Hematopoietic multipotent progenitor cell treated with erythropoietin and hydrocortisone succinate and interleukin-3 and kit ligand, for 15 days (in vitro differentiated cells): ENCODE measurements around the gene ALDH4A1.
A peak's percentile ranks its signal among the peaks of the same experiment; 100 is the strongest.
"Not testable (repeated sequence)": the region's sequence is repeated elsewhere in the genome, so short reads cannot be mapped to it uniquely, and the experiment has no call there.

Experiments used
- DNase-seq: peaks from one replicate; pipeline ENCODE4 v3.0.0-alpha.2; 2015; ENCODE audit warnings: low spot score

The ALDH4A1 gene

DNA sequence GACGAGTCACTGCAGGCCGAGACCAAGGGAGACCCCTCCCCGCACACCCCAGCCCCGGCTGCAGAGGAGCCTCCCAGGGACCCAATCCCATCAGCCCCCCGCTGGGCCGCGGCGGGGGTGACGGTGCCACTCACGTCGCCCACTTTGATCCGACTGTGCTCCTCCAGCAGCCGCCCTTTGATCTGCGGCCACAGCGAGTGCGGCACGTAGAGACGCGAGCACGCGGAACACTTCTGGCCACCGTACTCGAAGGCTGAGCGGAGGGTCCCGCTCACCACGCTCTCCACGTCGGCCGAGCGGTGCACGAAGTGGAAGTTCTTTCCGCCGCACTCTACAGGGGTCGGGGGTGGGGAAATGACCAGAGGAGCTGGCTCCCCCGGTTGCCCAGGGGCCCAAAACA lies 25.1 kb downstream of the ALDH4A1 start:
- DNase-seq, result no peak

DNA sequence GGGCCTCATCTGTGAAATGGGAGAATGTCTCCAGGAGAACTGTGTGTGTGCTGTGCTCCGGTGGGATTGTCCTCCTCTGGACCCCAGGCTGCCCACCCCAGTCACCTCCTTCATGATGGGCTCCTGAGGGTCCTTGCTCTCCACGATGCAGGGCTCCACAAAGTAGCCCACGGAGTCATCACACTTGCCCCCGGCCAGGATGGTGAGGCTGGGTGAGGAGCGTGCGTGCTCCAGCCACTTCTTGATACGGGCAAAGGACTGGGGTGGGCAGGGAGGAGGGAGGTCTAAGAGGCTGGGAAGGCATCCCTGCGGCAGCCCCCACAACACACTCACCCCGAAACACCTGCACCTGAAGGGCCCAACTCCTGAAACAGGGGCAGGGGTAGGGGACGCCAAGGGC lies 26.1 kb downstream of the ALDH4A1 start:
- DNase-seq, result no peak

DNA sequence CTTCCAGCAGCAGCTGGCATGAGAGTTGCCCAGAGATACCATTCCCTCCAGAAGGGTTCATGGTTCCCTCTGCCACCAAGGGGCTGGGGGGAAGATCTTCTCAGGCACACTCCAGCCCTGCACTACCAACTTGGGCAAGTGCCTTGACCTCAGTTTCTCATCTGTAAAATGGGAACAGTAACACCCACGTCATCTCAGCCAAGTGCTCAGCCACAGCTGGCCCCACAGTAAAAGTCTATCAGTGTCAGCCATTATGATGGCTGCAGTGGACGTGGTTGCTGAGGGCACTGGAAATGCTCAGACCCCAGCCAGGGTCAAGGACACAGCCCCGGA lies 26.6 kb downstream of the ALDH4A1 start:
- DNase-seq, result no peak

DNA sequence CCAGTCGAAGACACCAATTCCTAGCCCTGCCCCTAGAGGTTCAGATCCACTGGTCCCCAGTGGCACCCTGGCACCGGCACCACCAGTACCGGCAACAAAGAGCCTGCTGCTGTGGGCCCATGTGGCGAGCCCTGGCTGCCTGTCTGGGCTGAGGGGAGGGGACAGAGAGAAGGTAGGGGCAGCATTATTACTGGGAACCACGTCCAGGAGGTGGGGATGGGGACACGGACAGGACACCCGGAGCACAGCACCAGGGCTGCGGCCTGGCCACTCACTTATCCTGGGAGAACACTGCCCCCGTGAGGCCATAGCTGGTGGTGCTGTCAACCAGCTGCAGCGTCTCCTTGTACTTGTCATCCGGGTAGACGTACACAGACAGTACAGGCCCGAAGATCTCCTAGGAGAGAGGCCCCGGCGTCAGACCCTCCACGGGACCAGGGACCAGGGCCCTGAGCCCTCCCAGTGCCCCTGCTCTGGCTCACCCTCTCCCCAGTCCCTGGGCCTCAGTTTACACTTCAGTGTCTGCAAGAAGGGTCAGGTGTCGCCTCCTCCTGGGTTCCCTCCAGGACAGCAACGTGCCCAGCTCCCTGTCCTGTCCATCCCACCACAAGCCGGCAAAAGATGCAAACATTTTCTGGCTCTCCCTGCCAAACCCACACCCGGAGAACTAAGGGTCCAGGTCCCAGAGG lies 27.1 kb downstream of the ALDH4A1 start:
- DNase-seq, result peak; percentile 65

DNA sequence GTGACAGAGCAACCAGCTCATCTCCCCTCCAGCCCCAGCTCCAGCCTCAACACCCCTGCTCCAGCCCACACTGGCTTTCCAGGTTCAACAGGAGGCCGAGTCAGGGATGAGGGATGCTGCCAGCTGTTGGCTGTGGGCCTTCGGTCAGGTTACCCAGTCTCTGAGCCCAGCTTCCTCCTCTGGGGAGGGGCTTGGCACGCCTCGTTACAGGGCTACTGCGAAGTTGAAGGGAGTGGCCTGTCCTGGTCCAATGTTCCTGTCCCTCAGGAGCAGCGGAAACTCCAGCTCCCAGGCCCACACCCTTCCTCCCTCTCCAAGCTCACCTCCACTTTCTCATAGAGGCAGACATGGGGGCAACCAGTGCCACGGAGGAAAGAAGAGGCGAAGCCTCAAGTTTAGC lies 27.8 kb downstream of the ALDH4A1 start:
- DNase-seq, result no peak

DNA sequence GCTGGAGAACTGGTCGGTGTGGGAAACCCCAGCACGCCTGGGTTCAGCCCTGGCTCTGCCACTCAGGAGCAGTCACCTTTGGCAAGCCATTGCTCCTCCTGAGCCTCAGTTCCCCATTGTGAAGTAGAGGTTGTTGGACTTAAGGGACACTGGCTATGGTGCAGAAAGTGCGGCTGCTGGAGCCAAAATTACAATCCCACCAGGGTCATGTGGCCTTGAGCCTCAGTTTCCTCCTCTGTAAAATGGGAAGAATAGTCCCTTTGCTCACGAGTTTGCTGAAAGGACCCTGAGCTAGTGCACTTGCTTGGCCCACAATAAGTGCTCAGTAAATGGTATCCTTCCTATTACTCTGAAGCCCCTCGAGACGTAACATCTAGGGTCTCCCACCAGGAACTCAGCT lies 28.3 kb downstream of the ALDH4A1 start:
- DNase-seq, result no peak

DNA sequence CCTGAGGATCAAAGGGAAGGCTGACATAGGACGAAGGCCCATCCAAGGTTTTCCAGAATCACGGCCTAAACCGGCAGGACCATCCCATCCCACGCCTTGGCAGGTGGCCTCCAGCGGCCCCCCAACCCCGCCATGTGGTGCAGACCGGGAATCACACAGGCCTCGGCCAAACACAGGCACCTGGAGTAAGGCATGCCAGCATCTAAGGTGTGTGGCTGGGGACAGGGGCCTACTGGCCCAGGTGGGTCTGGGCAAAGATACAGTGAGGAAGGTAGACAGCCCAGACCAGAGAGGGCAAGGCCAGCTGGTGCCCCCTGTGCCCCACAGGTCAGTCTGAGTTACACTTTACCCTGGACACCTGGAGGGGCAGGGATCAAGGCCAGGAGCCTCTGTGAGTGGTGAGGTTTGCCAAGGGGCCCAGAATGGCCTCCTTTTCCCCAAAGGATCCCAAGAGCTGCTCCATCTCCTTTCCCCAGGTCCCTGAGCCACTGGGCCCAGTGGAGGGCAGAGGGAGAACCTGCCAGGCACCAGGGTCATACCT lies 30.2 kb downstream of the ALDH4A1 start:
- DNase-seq, result no peak

DNA sequence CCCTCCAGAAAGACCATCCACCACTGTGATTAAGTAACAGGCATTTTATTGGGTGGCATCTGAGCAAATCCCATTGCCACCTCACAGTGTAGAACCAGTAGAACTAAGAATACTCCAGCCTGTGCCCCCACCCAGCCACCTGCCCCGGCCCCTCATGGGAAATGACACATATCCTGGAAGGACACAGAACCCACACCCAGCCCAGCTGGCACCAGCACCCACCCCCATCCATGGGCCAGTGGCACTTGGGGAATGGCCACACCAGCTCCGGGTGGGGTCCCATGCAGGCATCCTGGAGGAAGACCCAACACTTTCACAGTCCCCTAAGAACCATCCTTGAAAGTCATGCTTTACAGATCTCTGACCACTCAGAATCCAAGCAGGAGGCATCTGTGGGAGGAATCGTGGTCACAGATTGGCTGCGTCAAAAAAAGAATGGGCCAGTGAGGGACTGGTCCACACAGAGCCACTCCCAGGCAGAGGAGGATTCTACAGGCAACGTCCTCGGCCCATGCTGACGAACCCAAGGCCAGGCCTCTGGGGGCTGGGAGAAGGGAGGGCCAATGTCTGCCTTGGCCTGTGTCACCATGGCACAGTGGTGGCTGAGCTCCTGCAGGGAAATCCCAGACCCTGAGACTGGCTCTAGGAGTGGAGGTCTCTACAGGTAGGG lies 30.8 kb downstream of the ALDH4A1 start:
- DNase-seq, result no peak

DNA sequence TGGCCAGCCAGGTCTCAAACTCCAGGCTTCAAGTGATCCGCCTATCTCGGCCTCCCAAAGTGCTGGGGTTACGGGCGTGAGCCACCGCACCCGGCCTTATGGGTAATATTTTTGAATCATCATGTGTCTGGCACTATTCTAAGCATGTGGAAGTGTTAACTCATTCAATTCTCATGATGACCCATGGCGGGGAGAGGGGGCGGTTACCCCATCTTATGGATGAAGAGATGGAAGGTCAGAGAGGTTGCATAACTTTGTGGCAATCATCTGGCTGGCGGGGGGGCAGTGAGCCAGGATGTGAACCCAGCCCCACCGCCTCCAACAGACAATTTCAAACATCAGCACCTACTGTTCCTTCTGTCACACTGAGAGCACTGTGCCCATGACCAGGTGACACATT lies 31.4 kb downstream of the ALDH4A1 start:
- no peak for DNase-seq

DNA sequence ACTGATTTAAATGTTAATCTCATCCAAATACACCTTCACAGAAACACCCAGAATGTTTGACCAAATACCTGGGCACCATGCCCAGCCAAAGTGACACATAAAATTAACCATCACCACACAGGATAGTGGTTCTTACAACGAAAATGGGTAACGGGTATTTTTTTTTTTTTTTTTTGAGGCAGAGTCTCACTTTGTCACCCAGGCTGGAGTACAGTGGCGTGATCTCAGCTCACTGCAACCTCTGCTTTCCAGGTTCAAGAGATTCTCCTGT lies 31.8 kb downstream of the ALDH4A1 start:
- not testable (repeated sequence) for DNase-seq

DNA sequence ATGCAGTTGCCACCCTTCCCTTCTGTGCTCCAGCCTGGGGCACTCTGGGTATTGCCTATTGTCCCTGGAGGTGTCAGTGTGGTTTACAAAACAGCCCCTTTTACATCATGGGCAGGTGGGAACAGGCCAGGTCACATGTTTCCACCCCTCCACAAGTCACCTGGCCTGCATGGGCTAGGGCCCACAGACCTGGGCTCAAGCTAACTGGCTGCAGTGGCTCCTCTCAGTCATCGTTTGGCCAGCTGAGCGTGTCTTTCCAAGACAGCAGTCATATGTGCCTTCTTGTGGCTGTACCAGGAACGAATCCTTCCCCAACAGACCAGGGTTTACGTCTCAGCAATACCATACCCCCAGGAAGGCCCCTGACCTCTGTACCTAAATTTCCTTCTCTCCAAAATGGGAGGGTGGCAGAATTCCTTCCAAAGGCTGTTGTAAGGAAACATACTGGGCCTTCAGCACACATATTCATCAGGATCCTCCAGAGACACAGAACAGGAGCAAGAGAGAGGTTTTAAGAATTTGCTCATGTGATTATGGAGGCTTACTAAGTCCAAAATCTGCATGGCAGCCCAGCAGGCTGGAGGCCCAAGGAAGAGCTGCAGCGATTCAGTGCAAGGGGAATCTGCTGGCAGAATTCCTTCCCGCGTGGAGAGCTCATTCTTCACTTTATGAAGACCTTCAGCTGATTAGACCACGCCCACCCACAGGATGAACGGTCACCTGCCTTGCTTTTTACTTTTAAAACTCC lies 32.3 kb downstream of the ALDH4A1 start:
- no peak for DNase-seq

DNA sequence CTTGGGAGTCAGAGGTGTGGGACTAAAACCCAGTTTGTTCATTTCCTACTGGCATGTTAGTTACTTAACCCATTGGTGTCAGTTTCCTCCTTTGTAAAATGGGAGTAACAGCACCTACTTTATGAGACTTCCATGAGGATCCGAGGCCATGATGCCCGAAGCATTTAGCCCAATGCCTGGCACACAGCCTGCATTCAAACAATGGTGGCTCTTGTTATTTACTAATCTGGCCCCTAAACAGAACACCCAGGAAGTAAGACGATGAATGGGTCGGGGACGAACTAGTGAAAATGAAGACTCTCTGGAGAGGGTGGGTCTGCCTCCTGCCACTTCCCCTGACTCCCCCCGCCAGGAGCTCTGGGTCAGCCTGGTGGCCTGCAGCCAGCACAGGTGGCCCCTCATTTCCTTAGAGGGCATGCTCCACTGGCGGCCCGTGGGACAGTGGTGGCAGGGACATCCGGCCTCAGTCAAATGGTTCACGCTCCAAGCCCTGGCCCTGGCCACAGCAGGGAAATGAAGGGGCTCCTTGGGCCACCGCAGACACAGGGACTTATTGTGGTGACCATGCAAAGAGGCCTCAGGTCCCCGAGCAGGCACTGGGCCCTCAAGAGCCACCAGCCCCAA lies 33.4 kb downstream of the ALDH4A1 start:
- no peak for DNase-seq

DNA sequence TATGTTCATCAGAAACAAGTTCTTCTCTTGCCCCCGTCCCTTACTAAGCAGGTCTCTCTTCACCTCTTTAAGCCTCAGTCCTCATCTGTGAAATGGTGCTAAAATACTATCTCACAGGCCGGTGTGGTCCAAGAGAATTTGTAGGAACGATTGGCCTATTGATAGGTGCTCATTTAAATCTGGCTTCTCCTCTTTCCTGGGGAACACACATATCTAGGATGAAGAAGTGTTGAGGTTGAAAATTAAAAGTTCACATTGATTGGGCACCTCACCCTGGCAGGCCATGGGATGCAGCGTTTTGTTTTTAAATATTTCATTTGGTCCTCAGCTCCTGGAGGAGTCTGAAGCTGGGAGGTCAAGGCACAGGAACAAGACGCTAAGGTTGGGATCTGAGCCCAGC lies 34.0 kb downstream of the ALDH4A1 start:
- DNase-seq, result no peak

DNA sequence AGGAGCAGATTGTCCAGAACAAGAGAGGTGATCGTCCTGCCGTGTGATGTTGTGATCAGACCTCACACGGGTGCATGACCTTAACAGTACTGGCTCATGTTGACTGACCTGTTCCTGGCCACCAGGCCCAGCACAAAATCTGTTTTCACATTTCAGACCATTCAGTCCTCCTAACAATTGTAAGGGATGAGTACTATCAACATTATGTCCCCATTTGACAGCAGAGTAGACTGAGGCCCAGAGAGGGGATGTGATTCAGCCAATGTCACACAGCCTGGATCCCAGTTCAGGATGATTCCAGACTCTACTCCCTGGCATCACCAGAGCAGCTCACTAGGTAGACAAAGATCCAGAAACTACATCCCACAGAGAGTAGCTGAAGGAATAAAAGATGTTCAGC lies 35.5 kb downstream of the ALDH4A1 start:
- no peak for DNase-seq

DNA sequence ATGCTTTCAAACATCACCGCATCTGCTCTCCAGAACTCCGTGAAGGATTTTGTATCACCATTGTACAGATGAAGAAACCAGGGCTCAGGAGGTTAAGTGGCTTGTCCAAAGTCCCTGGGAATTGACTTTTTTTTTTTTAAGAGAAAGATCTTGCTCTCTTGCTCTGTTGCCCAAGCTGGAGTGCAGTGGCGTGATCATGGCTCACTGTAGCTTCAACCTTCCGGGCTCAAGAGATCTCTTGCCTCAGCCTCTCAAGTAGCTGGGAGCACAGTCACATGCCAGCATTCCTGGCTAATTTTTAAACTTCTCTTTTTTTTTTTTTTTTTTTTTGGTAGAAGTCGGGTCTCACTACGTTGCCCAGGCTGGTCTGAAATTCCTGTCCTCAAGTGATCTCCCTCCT lies 36.0 kb downstream of the ALDH4A1 start:
- DNase-seq, result no peak

DNA sequence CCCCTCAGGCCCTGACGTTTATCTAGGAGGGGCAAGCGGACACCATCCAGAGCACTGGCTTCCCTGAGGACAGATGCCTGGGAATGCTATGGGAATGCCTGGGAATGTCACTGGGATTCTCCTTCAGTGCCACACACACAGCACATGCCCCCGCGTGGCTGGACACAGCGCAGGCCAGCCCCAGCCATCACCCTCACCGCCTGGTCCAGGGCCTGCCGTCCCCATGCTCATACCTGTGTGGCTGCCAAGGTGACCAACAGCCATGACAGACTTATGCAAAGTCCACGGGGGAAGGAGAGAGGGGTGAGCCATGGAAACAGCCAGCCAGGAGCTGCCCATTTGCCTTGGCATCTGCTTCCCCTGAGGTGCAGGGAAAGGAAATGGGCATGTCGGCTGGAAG lies 37.2 kb downstream of the ALDH4A1 start:
- no peak for DNase-seq

DNA sequence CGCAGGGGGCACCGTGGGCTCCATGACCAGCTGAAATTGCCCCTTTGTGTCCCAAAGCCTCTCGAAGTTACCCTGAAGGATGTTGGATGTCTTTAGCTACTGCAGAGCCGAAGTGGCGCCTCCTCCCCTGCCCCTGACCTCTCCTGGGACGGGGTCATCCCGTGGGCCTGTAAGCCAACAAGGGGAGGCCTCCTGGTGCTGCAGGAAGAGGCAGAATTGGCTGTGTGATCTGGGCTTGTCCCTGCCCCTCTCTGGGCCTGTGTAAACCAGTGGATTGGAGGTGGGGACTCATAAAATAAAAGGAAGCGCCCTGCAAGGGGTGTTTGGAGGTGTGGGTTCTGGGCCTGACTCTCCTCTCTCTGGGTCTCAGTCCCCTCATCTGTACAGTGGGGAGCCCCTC lies 40.8 kb downstream of the ALDH4A1 start:
- DNase-seq, result no peak

DNA sequence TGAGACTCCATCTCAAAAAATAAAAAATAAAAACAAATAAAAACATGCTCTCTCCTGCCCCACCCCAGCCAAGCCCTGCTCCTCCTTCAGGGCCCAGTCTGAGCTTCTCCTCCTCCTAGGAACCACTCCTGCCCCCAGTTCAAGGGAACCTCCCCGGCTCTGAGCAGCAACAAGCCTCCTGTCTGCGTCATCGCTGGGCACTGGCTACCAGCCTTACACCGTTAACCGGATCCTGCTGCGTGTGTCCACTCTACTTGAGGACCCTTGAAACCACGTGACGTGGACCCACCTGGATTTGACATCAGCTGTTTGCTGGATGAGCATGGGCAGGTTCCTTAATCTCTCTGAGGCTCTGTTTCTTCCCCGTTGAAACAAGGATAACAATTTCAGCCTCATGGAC lies 41.3 kb downstream of the ALDH4A1 start:
- DNase-seq, result no peak

DNA sequence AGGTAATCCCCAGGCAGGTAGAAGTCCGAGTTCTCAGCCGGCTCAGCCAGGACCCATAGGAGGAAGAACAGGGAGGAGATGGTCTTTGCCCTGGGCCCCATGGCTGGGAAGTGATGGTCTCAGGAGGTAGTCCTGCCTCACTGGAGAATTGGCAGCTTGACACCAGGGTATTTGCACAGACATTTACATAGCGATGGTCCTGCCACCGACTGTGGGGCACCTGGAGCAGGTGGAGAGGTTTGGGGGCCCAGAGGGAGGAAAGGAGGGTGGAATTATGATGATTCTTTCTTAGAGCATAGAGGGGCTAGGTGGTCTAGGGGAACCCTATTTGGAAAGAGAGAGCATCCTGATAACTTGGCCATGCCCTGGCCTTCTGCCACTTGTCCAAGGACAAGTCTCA lies 42.8 kb downstream of the ALDH4A1 start, which contains the start of gene TAS1R2:
TAS1R2 (minus strand) TSS at position 101 of the 400 bp plus-strand sequence; CDS start at position 101, 0 bp downstream.
- DNase-seq, result no peak

DNA sequence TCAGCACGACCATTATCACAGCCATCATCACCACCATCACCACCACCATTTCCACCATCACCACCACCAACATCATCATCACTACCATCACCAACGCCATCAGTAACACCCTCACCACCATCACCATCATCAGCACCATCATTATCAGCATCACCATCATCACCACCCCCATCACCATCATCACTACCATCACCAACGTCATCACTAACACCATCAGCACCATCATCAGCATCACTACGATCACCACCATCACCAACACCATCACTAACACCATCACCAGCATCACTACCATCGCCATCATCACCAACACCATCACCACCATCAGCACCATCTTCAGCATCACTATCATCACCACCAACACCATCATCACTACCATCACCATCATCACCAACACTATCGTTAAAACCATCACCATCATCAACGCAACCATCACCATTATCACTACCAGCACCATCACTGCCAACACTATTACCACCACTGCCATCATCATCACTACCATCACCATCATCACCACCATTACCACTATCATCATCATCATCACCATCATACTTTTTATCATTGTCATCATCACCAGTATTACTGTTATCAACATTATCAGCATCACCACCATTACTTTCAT lies 44.2 kb downstream of the ALDH4A1 start:
- no peak for DNase-seq

DNA sequence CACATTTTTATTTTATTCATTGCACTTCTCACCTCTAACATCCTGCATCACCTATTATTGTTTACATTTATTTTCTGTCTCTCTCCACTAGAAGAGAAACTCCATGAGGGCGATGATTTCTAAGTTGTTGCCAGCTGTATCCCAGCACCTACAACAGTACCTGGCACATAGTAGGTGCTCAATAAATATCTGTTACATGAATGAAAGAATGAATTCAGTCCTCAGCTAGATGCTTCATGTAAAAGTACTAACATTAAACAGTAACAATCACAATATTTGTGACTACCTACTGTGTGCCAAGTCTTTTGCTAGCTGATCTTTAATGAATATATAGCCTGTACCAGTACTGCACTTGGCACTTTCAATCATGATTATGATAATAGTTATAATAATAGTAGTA lies 45.9 kb downstream of the ALDH4A1 start:
- no peak for DNase-seq

DNA sequence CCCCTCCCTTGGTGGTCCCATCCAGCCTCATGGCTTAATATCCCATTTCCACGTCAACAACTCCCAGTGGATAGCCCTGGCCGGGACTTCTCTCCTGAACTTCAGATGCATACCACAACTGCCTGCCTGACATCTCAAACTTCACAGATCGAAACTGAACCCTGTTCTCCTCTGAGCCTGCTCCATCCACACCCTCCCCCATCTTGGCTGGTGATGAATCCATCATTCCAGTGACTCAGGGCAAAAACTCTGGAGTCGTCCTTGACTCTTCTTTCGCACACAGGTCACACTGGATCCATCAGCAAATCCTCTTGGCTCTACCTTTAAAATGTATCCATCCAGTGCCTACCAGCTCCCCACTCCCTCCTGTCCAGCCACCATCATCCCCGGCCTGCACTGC lies 46.8 kb downstream of the ALDH4A1 start:
- no peak for DNase-seq
